HG03432 (cell line): Measurements from ENCODE around the gene BLVRA.
"Not testable (repeated sequence)": the region's sequence is repeated elsewhere in the genome, so short reads cannot be mapped to it uniquely, and the experiment has no call there.

Experiments
- ATAC-seq: cut with Tn5 transposase; IDR thresholded peaks from one replicate; pipeline ENCODE4 v1.9.1; 2021; ENCODE audit warnings: mild to moderate bottlenecking, moderate library complexity; ENCODE audit not compliant: unreplicated experiment

The BLVRA gene

GRCh38 chr7:43799605-43800004, 41.1 kb downstream of the BLVRA start:
- no peak for ATAC-seq

GRCh38 chr7:43803865-43804264, 45.4 kb downstream of the BLVRA start:
- ATAC-seq, result no peak

GRCh38 chr7:43808410-43808809, 49.9 kb downstream of the BLVRA start:
- no peak for ATAC-seq

- ATAC-seq, result not testable (repeated sequence)
Measured at GRCh38 chr7:43810195-43810941, 51.9 kb downstream of the BLVRA start.

- ATAC-seq, result no peak
Measured at GRCh38 chr7:43815373-43815772, 56.9 kb downstream of the BLVRA start.

GRCh38 chr7:43816046-43816797, 57.7 kb downstream of the BLVRA start:
- not testable (repeated sequence) for ATAC-seq

- not testable (repeated sequence) for ATAC-seq
Measured at GRCh38 chr7:43823425-43823824, 64.9 kb downstream of the BLVRA start.

- no peak for ATAC-seq
Measured at GRCh38 chr7:43823941-43824340, 65.5 kb downstream of the BLVRA start.

GRCh38 chr7:43824513-43824912, 66.0 kb downstream of the BLVRA start:
- not testable (repeated sequence) for ATAC-seq

GRCh38 chr7:43824963-43825362, 66.5 kb downstream of the BLVRA start:
- no peak for ATAC-seq

- no peak for ATAC-seq
Measured at GRCh38 chr7:43825391-43825808, 66.9 kb downstream of the BLVRA start.

GRCh38 chr7:43830917-43831316, 72.4 kb downstream of the BLVRA start:
- not testable (repeated sequence) for ATAC-seq

- ATAC-seq, result peak; percentile 57
Measured at GRCh38 chr7:43834463-43835251, 76.2 kb downstream of the BLVRA start.

GRCh38 chr7:43838201-43838658, 79.8 kb downstream of the BLVRA start:
- ATAC-seq, result no peak

GRCh38 chr7:43843296-43843695, 84.8 kb downstream of the BLVRA start:
- no peak for ATAC-seq

- ATAC-seq, result no peak
Measured at GRCh38 chr7:43844257-43844656, 85.8 kb downstream of the BLVRA start.

GRCh38 chr7:43844662-43845061, 86.2 kb downstream of the BLVRA start:
- no peak for ATAC-seq

GRCh38 chr7:43847496-43847895, 89.0 kb downstream of the BLVRA start:
- no peak for ATAC-seq

GRCh38 chr7:43849047-43849446, 90.6 kb downstream of the BLVRA start:
- ATAC-seq, result no peak

- ATAC-seq, result no peak
Measured at GRCh38 chr7:43850348-43851116, 92.1 kb downstream of the BLVRA start.

GRCh38 chr7:43851805-43852204, 93.3 kb downstream of the BLVRA start:
- no peak for ATAC-seq
